PFSK-1 (cell line): ENCODE results near the gene CCR3.

Experiments used
- FOXP2 ChIP-seq: optimal IDR thresholded peaks from 2 replicates; pipeline ENCODE3; 2011; ENCODE audit warnings: borderline replicate concordance, control low read depth, inconsistent platforms; ENCODE audit not compliant: insufficient read depth; ENCODE audit errors: extremely low read length, extremely low read depth
- POLR2AphosphoS5 ChIP-seq: IDR thresholded peaks from 2 replicates; pipeline ENCODE4 v1.6.1; 2012; ENCODE audit warnings: low read depth, mild to moderate bottlenecking, control low read depth, low read length, moderate library complexity
- SIN3A ChIP-seq: IDR thresholded peaks from 2 replicates; pipeline ENCODE4 v1.6.1; 2012; ENCODE audit warnings: mild to moderate bottlenecking, low read length, moderate library complexity, borderline replicate concordance; ENCODE audit not compliant: insufficient read depth
- TAF1 ChIP-seq: IDR thresholded peaks from 2 replicates; pipeline ENCODE4 v1.6.1; 2012; ENCODE audit warnings: low read length, control low read depth, borderline replicate concordance; ENCODE audit not compliant: insufficient read depth
- TF ChIP-seq, protein P1 (sequence below), 2 experiments: IDR thresholded peaks; 2 replicates each; pipeline versions ENCODE4 v1.6.1 to v1.8.0; 2011 to 2012; ENCODE audit warnings: low read depth in 2 of 2, low read length in 2 of 2, control low read depth in 1 of 2, inconsistent platforms in 1 of 2, mild to moderate bottlenecking in 1 of 2, moderate library complexity in 1 of 2; ENCODE audit not compliant: insufficient read depth in 1 of 2

DNA sequence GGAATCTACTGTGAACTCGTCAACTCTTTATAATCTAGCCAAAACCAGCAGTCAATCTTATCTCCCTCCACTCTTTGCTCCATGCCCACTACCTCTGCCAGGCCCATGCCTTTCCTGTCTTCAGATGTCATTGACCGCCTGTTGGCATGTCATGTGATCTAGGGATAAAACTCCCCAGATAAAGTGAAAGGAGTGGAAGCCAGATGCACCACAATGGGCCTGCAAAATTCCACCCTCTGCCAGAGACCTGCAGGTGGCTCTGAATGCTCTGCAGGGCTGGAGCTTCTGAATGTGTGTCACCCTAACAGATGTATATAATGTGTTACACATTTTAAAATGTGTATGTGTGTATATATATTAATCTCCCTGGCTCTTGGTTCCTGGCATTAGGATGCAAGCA is 2.3 kb upstream of the CCR3 start:
- no peak for TF ChIP-seq POLR2AphosphoS5
- no peak for TF ChIP-seq FOXP2
- TF ChIP-seq, protein P1, sequence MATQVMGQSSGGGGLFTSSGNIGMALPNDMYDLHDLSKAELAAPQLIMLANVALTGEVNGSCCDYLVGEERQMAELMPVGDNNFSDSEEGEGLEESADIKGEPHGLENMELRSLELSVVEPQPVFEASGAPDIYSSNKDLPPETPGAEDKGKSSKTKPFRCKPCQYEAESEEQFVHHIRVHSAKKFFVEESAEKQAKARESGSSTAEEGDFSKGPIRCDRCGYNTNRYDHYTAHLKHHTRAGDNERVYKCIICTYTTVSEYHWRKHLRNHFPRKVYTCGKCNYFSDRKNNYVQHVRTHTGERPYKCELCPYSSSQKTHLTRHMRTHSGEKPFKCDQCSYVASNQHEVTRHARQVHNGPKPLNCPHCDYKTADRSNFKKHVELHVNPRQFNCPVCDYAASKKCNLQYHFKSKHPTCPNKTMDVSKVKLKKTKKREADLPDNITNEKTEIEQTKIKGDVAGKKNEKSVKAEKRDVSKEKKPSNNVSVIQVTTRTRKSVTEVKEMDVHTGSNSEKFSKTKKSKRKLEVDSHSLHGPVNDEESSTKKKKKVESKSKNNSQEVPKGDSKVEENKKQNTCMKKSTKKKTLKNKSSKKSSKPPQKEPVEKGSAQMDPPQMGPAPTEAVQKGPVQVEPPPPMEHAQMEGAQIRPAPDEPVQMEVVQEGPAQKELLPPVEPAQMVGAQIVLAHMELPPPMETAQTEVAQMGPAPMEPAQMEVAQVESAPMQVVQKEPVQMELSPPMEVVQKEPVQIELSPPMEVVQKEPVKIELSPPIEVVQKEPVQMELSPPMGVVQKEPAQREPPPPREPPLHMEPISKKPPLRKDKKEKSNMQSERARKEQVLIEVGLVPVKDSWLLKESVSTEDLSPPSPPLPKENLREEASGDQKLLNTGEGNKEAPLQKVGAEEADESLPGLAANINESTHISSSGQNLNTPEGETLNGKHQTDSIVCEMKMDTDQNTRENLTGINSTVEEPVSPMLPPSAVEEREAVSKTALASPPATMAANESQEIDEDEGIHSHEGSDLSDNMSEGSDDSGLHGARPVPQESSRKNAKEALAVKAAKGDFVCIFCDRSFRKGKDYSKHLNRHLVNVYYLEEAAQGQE (IDR thresholded peaks at IDR 0.05; ENCODE audit: insufficient read depth in 1 of 2, low read depth in 2 of 2, low read length in 2 of 2) = no peak
- no peak for TF ChIP-seq TAF1
- no peak for TF ChIP-seq SIN3A
